Activated naive CD4-positive, alpha-beta T cell treated with Interleukin-2 at 50 U/mL for 16 hours (primary cell): Measurements from ENCODE around the gene WDR5.
A peak's percentile ranks its signal among the peaks of the same experiment; 100 is the strongest.

ENCODE experiments used
- DNase-seq: peaks from one replicate; pipeline ENCODE4 v3.0.0-alpha.2; 2020

The WDR5 gene

DNA sequence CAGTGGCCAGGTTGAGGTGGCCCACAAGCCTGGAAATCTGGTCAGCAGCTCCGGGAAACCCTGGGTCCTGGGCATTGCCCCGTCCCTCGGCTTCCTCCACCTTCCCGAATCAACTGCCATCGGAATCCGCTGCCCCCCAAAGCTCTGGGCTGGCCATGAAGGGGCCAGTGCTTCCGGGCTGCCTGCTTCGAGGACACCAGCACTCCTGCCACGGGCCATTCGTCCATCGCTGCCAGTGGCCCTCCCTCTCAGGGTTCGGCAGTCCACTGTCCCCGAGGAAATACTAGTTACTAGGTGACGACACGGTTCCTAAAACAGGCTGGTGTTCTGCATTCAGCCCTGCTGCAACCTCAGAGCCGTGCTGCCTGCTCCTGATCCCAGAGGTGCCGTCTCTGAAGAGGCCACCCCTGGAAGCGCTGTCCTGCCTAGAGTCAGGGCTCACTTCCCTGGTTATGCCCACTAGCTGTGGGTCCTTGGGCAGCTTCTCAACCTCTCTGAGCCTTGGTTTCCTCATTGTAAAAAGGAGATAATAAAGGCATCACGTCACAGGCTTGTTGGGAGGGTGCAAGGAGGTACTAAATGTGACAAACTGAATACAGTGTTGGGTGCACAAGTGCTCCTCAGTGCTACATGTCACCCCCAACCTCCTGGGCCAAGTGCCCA, 3.5 kb upstream of the WDR5 start:
- DNase-seq = no peak

DNA sequence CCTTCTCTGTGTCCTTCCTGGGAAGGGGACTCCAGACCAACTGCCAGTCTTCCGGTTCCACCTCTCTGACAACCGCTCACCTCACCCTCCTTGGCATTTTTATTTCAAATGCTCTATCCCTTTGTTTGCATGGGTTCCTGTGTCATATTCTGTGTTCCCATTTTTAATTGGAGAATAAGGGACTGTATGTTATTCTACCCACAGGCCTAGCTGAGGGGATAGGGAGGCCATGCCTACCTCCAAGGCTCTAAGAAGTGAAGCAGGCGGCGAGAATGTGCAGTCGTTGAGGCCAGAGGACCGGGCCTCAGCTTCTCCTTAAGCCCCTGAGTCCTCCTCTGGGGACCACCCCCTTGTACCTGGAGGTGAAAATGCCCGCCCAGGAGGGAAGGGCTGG, 936 bp upstream of the WDR5 start:
- DNase-seq = no peak

DNA sequence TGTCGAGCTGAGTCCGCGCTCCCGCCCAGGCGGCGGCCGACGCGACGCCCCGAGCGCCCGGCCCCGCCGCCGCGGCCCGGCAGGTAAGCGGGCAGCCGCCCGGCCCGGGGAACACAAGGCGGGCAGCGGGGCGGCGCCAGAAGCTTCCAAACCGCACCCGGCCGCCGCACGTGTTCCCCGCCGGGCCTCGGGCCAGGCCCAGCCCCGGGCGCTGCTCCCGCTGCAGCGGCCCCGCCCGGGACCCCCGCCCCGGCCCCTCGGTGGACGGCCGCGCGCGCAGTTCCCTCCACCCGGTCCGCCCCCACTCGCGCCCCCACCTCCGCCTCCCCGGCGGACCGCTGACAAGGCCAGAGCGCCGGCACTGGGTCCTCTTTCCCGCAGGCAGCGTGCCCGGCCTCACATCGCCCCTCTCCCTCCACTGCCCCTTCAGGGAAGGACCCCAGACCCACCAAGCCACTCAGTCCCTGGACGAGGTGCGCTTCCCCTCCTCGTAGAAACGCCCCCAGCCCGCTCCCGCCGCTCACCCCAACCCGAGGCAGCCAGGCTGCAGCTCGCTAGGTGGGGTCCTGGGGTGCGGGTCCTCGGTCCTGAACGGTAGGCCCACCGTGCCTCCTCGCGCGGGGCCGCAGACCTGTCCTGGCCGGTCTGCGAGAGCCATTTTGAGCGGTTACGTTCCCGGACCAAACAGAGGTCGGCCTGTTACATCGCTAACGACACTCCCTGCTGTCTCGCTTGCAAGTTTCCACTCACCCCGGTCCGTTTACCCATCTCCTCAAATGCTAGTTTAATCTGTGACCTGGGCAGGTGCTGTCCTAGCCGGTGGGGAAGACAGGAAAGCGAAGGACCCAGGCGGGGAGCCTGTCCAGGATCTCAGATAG, 475 bp downstream of the WDR5 start:
- peak; percentile 10 for DNase-seq

DNA sequence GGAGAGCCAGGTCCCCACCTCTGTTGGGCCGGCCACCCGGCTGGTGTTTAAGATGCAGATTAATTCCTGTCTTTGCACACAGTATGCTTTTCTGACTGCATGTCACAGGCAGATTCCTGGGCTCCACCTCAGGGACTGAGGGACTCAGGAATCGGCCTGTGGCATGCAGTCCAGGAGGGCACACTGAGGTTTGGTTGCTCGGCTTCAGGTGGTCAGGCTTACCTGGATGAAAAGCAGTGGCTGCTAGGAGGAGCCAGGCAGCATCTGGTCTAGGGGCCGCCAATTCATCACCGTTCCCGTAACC, 1.1 kb downstream of the WDR5 start:
- no peak for DNase-seq

DNA sequence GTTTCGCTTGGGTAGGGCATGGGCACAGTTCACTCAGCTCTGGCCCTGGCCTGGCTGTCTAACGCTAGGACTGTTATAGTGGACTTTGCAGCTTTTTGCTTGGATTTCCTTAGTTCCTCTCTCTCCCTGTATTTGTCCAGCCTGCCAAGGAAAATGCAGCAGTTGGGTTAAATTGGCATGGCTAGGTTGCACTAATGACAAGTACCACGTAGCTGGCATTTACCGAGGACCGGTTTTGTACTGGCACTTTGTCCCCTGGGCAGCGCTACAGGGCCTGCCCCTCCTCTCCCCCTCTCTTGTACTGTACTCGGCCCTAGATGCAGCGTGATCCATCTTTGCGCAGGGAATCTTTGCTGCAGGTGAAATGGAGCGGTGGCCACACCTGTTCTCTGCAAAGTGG, 2.4 kb downstream of the WDR5 start:
- DNase-seq = no peak

DNA sequence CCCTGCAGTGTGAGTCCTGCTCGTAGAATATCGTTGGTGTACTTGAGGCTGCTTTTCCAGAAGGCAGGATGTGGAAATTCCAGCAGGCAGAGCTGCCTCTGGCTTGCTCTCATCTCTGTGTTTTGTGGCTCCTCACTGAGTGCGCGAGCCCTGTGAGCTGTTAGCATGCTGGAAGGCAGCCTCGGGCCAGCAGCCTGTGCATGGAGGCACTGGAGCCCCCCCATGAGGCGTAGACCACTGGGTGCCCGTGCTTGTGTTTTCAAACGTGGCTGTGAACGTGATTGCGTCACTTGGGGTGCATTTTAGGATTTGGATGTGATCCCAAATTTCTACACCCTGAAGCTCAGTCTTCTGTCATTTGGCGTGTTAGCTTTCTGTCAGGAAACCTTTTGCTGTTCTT, 3.2 kb downstream of the WDR5 start:
- no peak for DNase-seq

DNA sequence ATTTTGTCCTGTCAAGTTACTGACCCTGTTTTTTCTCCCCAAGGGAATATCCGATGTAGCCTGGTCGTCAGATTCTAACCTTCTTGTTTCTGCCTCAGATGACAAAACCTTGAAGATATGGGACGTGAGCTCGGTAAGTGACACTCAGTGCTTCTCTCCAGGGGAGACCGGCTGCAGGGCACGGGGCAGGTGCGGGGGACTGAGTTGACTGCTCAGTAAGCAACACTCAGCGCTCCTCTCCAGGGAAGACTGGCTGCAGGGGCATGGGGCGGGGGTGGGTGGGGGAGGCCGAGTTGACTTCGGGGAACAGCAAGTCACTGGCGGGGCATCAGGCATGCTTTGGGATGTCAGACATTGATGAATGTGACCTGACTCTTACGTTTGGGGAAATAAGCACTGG, 6.0 kb downstream of the WDR5 start:
- no peak for DNase-seq

DNA sequence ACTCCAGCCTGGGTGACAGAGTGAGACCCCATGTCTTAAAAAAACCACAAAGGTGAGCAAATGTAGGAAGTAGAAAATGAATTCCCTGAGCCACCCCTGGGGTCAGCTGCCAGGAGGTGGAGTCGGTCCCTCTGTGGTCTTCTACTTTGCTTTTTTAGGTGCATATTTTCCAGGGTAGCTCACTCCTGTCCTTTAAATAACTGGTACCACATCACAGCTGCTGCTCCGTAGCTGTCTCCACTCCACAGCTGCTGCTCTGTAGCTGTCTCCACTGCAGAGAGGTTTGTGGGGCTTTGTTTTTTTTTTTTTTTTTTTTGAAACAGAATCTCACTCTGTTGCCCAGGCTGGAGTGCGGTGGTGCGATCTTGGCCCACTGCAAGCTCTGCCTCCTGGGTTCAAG, 8.9 kb downstream of the WDR5 start:
- no peak for DNase-seq

DNA sequence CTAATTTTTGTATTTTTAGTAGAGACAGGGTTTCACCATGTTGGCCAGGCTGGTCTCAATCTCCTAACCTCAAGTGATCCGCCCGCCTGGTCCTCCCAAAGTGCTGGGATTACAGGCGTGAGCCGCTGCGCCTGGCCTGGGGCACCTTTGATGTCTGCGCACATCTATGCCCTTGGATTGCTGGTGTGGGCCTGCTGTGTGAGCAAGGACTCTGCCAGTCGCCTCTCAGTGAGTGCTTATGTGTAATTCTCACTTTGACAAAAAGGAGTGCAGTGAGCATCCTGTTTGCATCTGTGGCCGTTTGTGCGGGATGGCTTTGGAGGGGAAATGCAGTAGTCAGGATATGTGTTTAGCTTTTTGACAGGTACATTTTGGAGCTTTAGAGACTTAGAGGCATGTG, 9.4 kb downstream of the WDR5 start:
- no peak for DNase-seq

DNA sequence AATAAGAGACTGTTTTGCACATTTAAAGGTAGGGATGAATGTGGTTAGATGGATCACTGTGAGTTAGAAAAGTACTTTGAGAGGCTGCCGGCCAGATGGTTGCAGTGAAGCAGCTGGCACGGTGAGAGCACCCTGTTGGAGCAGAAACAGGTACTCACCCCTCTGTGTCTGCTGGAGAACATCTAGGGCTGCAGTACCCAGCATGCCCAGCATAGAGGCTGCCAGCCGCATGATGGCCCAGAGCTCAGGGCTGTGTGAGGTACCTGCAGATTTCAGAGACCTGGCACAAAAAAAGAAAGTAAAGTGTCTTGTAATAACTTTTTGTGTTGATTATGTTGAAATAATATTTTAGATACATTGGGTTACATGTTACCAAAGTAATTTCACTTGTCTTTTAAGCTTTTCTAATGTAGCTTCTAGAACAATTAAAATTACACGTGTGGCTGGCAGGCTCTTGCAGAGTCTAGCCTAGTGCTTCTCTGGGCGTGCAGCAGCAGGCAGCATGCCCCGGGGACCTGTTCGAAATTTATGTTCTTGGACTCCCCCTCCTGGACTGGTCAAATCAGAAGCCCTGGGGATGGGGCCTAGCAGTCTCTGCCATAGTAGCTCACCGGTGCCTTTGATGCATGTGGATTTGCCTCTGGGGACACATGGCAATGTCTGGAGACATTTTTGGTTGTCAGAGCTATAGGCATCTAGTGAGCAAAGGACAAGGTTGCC, 11.1 kb downstream of the WDR5 start:
- DNase-seq = no peak

DNA sequence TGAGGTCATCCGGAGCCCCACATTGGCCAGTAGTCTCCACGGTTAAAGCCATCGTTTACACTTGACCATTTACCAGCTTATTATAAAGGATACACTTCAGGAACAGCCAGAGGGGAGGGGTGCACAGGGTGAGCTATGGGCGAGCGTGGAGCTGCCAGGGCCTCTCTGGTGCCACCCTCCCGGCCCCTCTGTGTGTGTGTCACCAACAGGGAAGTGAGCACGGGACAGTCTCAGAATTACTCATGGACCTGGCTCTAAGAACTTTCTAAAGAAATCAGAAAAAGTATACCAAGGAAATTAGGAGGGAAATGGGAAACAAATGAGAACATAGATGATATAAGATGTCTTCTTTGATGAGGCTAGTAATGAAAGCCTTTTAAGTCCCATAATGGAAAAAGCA, 13.5 kb downstream of the WDR5 start:
- DNase-seq = no peak

DNA sequence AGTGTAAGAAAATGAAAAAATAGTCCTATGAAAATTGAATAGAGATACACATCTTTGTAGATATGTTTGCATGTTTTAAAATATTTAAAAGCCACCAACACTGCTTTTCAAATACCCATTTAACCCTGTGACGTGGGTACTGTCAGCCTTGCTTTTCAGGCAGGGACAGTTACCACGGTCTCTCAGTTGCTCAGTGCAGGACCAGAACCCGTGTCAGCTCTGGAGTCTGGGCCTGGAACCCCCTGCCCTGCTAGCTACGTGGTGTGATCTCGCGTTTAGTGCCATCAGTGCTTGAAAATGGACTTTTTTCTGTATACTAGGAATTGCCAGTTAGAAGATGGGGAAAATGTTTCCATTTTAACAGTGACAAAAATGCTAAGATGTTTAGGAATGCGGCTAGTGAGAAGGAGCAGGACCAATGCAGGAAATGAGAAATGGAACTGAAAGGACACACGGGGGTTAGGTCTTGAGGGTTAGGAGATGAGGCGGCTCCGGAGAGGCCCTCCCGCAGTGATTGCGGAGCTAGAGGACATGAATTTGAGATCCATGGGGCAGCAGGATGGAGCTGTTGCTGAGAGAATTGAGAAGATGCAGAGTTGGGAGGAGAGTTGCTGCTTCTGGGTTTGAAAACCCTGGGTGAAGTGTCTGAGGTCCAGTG, 14.8 kb downstream of the WDR5 start:
- no peak for DNase-seq

DNA sequence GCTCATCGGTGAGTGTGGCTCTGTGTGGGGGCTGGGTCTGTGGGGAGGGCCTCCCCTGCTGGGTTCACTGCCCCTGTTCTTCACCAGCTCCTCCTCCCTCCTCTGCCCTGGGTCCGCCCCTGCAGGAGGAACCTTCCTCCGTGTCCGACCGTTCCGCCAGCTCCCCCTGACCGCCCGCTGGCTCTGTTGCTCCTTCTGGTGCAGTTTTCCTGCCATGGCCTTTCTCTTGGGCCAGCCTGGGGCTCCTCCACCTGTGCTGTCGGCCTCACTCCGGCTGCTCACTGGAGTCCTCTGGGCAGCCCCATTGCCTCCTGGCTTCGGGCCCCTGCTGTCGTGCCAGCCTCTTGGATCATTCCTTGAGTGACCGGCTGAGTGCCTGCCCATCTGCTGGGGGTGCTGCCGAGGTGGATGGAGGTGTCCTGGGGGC, 16.2 kb downstream of the WDR5 start:
- DNase-seq = no peak

DNA sequence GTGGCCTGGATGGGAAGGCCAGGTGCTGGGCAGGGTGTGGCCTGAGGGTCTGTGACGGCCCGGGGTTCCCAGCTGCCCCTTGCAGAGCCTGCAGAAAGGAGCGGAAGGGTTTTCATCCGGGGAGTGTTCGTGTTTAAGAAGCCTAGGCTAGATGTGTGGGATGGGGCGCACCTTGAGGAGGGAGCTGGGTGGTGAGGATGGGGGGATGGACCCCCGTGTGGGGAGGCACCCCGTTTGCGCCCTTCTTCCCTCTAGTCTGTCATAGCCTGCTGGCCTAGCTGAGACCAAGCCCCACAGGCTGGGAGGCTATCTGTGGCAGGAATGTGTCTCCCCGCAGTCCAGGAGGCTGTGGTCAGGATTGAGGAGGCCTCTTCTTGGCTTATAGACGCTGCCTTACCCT, 16.6 kb downstream of the WDR5 start:
- DNase-seq = no peak

DNA sequence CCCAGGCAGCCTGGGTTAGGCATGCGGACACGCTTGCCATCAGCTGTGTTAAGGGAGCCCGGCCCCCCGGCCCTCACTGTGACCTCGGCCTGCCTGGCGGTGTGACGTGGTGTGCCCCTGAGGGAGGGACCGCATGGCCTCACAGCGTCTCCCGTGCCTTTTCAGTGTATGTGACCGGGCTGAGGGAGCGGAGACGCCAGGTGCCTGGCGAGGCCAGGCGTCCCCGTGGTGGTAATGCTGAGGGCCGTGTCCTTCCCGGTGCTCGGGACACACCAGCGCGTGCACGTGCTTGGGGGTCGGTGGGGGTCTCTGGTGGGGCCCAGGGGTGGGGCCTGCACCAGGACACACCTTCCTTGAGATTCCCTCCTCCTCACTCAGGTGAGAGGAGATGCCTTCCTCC, 17.6 kb downstream of the WDR5 start:
- DNase-seq = no peak

DNA sequence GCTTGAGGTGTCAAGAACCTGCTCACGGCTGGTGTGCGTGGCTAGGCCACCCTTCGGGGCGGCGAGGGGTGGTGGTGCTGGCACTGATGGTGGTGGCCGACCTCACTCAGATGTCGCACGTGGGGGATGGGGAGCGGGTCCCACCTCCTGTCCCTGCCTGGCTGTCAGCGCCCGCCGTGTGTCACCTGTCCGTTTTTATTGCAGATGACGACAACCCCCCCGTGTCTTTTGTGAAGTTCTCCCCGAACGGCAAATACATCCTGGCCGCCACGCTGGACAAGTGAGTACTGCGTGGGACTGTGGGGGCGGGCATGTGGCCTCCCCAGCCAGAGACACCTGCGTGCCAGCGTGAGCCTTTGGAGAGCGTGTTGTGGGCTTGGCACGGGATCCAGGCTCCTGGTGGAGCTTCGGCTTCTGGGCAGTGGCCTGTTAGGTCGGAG, 18.4 kb downstream of the WDR5 start:
- DNase-seq = no peak

DNA sequence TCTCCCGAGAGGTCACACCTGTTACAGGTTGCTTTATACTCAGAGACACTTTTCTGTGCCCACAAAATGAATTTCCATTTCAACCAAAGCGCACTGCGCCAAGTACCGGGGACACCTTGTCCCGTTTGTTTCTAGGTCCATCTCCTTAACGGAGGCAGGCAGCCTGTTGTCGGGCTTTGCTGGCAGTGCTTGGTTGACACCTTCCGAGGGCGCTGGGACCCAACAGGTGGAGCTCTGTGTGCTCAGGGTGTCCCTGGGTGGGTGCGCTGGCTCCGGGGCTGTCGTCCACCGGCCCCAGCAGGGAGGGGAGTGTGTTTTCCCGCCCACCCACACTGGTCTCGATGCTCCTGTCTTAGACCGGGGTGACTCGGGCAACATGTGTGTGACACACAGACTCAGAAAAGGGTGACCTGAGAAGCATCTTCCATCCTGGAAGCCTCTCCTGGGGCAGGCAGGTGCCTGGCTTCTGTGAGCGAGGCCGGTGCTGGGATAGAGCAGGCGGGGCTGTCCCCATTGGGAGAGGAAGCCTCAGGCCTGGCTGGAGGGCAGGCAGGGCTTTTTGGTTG, 20.0 kb downstream of the WDR5 start:
- DNase-seq = no peak

DNA sequence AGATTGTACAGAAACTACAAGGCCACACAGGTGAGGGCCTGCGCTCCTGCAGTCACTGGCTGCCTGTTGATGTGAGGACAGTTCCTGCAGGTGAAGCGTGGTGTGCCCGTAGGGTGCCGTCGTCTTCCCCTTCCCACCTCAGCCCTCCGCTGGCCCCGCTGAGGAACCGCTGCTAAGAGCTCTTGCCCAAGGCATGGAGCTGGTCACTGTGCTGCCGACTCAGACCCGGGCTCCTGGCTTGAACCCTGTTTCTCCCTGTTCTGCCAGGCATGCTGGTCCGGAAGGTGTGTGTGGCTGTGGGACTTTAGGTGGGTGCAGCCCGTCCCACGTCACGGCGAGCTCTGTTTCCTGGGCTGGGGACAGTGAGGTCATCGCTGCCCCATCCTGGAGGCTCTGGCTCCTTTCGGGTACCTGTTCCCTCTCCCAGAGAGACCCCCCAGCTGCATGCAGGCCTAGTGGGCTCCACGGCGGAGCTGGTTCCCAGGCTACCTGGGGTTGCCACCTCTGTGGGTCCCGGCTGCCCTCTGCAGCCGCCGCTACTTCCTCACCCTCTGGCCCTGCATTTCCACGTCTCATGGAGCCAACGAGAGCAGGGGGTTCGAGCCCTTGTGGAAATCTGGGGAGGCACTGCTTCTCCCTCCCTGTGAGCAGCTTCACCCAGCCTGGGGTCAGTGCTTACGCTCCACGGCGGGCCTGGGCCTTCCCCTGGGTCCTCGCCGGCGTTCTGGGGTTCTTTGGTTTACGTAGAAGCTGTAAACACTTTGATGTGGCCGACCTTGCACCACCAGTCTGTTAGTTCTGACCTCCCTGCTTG, 20.9 kb downstream of the WDR5 start:
- no peak for DNase-seq

DNA sequence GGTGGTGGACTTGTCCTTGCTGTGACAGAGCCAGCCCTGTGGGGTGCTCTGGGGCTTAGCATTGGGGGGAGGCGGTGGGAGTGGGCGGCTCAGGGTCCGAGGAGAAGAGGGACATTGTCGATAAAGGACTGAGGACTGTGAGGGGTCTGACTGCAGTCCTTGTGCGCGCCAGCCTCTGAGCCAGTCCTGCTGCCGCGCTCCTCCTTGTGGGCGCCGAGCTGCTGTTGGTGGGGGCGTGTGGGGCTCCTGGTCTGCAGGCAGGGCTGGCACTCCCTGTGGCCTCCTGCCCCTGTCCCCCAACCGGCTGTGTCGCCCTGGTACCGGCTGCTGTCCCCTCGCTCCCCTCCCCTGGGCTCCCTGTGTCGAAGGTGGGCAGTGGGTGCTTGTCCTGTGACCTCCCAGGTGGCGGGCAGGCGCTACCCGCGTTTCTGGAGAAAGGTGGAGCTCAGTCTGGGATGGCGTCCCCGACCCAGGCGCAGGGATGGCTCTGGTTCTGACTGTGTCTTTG, 21.6 kb downstream of the WDR5 start:
- no peak for DNase-seq

DNA sequence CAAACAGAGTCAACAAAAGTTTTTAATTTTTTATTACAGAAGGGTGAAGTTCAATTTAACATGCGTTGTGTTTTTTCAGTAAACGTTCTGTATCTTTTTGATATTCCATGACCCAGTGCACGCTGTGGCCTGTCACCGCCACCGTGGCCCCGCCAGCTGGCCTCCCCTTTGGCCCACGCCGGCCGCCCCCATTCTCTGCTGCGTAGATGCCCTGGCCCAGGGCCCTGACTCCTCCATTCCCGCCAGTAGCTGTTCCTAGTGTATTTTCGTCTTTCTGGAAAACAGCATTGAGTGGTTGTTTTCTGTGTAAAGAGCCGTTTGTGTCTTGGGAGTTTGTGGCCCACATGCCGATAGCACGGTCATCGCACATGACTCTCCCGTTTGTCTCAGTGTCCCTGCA, 22.4 kb downstream of the WDR5 start:
- no peak for DNase-seq

DNA sequence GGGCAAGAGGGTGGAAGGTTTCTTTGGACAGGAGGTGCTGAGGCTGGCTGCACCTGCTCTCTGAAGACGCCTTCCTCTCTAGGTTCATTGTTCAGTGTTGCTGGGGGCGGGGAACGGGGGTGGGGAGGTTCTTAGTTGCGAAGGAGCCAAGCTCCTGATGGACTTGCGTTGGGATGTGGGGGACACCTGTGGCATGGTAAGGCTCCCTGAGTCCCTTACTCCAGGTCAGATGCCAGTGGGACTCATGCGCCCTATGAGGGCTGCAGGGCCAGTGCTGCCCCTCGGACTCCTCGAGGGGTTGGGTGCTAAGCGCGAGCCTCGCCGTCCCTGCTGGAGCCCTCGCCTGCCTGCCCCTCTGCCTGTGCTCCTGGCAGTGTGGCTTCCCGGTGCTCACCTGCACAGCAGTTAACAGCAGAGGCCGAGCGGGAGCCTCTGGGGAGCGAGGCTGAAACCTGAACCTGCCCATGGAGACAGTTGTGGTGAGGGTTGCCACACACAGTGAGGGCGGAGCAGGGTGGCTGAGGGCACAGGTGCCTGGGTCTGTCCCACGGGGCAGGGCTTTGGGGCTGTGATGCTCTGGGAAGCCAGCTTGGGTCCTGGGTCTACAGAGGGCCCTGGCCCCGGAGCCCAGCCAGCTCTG, 23.0 kb downstream of the WDR5 start:
- no peak for DNase-seq
